Measurements from ENCODE around the gene COL5A1. TPM values are rescaled to one million over a fixed set of nuclear protein-coding genes. Genes with fewer than 3 reads are reported as not detected.

COL5A1 gene
- total RNA-seq, 1 donor from 2014 or later, result 18.7 TPM

DNA sequence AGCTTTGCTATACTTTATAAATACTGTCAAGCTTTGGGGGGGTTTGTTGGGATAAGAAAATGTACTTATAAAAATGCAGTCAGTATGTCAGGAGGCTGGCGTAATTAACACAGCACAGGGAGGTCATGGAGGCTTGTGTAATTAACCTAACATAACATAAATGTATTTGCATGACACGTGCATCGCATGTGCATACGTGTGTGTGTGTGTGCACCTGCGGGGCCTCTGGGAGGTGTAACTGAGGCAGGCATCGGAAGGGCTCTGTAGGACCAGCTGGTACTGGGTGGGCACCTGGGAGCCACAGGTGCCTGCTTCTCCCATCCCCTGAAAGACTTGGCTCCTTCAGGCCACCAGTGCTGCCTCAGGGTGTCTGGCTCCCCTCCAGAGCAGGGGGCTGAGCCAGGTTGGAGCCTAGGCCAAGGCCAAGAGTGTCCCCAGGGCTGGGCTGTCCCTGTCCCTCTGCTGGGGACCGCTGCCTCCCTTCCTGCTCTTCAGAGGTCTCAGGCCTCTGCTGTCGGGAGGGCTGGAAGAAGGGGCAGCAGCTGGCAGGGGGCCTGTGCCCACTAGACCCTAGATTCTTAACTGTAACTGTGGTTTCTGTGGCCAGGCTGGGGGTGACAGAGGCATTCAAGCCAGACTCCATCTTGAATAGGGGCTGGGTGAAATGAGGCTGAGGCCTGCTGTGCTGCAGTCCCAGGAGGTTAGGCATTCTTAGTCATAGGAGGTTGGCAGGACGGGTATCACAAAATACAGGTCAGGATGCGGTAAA lies 248.0 kb downstream of the COL5A1 start:
- ATAC-seq, result no peak
- no peak for DNase-seq (ENCODE audit: missing footprints)
- intact Hi-C loops (cut with DNase I), result no loop called here

DNA sequence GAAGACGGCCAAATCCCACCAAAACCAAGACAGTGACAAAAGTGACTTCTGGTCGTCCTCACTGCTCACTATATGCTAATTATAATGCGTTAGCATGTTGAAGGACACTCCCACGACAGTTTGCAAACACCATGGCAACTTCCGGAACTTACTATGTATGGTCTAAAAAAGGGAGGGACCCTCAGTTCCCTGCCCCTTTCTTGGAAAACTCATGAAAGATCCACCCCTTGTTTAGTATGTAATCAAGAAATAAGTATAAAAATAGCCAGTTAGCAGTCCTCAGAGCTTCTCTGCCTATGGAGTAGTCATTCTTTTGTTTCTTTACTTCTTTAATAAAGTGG lies 248.5 kb downstream of the COL5A1 start:
- intact Hi-C loops (cut with DNase I), result no loop called here
- ATAC-seq (no peak), DNase-seq (ENCODE audit: missing footprints) (no peak)

DNA sequence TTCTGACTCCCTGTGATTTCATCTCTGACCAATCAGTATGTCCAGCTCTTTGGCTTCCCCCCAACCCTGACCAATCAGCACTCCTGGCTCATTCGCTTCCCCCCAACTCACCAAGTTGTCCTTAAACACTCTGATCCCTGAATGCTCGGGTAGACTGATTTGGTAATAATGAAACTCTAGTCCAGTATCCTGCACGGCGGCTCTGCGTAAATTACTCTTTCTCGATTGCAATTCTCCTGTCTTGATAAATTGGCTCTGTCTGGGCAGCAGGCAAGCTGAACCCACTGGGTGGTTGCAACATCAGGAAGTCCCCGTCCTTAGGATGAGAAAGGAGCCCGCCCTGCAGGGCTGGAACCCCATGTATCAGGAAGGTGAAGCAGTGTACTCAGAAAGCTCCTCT lies 249.4 kb downstream of the COL5A1 start:
- no peak for ATAC-seq
- intact Hi-C loops (cut with DNase I), result no loop called here
- DNase-seq (ENCODE audit: missing footprints), result no peak

DNA sequence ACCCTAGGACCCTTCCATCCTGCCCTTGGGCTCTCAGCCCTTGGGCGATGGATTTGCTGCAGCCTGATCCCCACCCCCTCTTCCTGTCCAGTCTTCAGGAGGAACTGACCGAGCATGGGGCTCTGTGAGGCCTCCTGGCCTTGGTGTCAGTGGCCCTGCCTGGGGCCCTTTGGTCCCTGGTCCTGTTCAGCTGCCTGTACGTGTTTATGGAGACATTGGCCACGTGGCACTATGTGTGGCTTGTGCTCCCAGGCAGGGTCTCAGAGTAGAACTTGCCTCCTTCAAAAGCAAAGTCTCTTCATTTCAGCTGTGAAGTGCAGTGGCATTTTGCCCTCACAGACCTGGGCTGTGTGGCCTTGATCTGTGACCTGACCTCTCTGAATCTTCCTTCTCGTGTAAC lies 250.1 kb downstream of the COL5A1 start:
- DNase-seq (ENCODE audit: missing footprints), result no peak
- no peak for ATAC-seq
- intact Hi-C loops (cut with DNase I), result no loop called here

DNA sequence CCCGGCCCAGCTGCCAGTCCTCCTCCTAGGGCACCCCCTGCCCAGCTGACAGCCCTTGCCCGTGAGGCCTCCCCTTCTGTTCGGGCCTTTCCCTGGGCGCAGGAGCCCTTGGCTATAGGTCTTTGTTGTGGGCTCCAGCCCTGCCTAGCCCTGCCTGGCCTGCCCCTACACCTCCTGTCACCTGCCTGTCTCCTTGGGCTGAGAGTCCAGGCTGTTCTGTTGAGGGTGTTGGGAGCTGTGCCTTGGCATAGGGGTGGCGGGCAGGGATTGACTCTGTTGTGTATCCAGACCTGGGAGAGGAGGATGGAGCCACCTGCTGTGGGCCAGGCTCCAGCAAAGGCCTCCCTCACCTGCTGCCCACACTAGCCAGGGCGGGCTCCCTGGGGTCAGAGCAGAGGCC lies 250.6 kb downstream of the COL5A1 start:
- intact Hi-C loops (cut with DNase I), result no loop called here
- no peak for ATAC-seq
- DNase-seq (ENCODE audit: missing footprints), result no peak

DNA sequence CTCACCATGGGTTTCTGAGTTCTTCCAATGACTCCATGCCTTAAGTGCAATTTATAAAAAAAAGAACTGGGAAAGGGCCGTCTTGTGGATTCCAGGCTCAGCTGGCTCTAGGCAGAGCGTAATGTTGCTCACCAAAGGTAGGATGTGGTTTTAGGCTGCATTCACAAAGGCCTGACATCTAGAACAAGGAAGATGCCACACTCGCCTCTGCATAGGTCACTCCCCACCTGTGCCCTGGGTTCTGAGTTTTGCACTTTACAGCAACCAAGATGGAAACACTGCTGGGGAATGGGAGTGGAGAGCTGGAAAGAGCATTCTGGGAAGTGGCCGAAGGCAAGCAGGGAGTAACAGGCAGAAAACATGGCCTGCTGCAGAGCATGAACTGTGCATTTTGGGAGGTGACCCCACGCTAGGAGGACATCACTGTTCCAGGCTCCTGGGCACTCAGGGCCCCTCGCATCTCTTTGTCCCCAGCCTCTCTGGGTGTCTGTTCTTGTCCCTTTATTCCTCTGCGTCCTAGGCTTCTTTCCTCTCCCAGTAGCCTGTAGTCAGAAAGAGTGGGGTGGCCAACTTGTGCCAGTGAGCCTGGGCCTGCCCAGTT lies 251.3 kb downstream of the COL5A1 start:
- ATAC-seq (no peak), DNase-seq (ENCODE audit: missing footprints) (no peak)
- intact Hi-C loops (cut with DNase I), result no loop called here

Small RNAs within 50 kb of the gene (microRNA-seq; reads per million reads assigned to microRNA genes)
- gene MIR3689A, result not detected
- gene MIR3689B, result not detected
- gene MIR3689C, result not detected
- not detected for gene MIR3689D1
- gene MIR3689D2, result not detected
- gene MIR3689E, result not detected
- gene MIR3689F, result not detected

Other genes with a start within 250 kb of the COL5A1 start
- not detected for gene FCN2, start 239.0 kb downstream of the COL5A1 start, total RNA-seq